Gastroesophageal sphincter (tissue), 3 donors: ENCODE data around the gene UBE2H.

Source experiments
- EP300 ChIP-seq: sonication (generic); formaldehyde crosslinking; IDR thresholded peaks from one replicate; pipeline ENCODE4 v1.6.1; 2017; ENCODE audit warnings: antibody characterized with exemption, mild to moderate bottlenecking
- POLR2A ChIP-seq, 2 donors: fragments of 450-650 bp; IDR thresholded peaks; one replicate each; pipeline ENCODE4 v1.6.1; 2017; ENCODE audit warnings: antibody characterized with exemption in 2 of 2, mild to moderate bottlenecking in 2 of 2, moderate library complexity in 1 of 2
- POLR2AphosphoS5 ChIP-seq: sonication (generic); formaldehyde crosslinking; IDR thresholded peaks from one replicate; pipeline ENCODE4 v1.6.1; 2017; ENCODE audit warnings: antibody characterized with exemption
- TF ChIP-seq, protein P1 (sequence below), 4 experiments: fragments of 200-600 bp in 2 of 4; fragments of 450-650 bp in 2 of 4; sonication (generic) in 1 of 4; IDR thresholded peaks; one replicate each; pipeline ENCODE4 v1.5.1; 2017 to 2019; ENCODE audit warnings: antibody characterized with exemption in 4 of 4, mild to moderate bottlenecking in 2 of 4, moderate library complexity in 2 of 4

DNA sequence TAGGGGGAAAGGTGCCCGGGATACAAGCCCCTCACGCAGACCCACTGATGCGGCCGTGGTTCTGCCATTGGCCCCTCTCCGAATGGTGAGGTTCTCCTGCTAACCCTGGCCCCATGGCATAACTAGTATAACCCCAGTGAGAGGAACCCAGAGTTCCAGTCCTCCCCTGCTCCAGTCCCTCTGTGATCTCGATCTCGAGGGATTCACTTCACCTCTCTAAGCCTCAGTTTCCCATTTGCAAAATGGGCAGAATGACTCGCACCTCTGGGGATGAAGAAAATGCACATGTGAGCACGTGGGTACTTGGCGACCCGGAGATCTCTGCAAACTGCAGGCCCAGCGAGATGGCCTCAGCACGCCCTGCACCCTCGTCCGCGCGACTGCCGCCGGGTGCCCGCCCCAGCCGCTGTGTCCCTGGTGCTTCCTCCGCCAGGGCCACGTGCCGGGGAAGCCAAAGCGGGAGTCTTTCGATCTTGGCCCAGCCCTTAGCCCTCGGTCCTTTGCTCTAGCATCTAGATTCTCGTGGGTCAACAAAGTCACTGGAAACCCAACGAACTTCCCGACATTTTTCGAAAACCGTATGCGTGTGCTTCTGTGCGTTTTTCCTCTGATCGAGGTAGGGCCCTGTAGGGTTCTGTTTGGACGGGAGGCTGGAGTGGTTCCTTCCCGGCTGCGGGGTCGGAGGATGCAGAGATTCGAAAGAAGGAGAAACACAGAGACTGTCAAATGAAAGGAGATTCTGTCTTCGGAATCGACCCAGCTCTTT is 169.8 kb downstream of the UBE2H start:
- TF ChIP-seq POLR2A (IDR thresholded peaks at IDR 0.05): no peak
- TF ChIP-seq, protein P1, sequence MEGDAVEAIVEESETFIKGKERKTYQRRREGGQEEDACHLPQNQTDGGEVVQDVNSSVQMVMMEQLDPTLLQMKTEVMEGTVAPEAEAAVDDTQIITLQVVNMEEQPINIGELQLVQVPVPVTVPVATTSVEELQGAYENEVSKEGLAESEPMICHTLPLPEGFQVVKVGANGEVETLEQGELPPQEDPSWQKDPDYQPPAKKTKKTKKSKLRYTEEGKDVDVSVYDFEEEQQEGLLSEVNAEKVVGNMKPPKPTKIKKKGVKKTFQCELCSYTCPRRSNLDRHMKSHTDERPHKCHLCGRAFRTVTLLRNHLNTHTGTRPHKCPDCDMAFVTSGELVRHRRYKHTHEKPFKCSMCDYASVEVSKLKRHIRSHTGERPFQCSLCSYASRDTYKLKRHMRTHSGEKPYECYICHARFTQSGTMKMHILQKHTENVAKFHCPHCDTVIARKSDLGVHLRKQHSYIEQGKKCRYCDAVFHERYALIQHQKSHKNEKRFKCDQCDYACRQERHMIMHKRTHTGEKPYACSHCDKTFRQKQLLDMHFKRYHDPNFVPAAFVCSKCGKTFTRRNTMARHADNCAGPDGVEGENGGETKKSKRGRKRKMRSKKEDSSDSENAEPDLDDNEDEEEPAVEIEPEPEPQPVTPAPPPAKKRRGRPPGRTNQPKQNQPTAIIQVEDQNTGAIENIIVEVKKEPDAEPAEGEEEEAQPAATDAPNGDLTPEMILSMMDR (IDR thresholded peaks at IDR 0.05): no peak
- no peak for TF ChIP-seq EP300
- no peak for TF ChIP-seq POLR2AphosphoS5
